PC-3 (cell line): ENCODE measurements around the gene SUSD4.

ENCODE experiments used
- EZH2 ChIP-seq: fragments of 300-600 bp; sonication (generic); IDR thresholded peaks from one replicate; pipeline ENCODE4 v1.6.1; 2017; ENCODE audit warnings: antibody characterized with exemption, mild to moderate bottlenecking, low read length; ENCODE audit not compliant: unreplicated experiment
- EZH2phosphoT487 ChIP-seq: fragments of 300-600 bp; sonication (generic); IDR thresholded peaks from 2 replicates; pipeline ENCODE4 v1.6.1; 2018; ENCODE audit warnings: mild to moderate bottlenecking, antibody characterized with exemption, low read length, borderline replicate concordance
- TF ChIP-seq, protein P1 (sequence below): fragments of 300-600 bp; sonication (generic); conservative IDR thresholded peaks from 2 replicates; pipeline ENCODE4 v1.5.1; 2017; ENCODE audit warnings: antibody characterized with exemption, low read depth, mild to moderate bottlenecking, low read length

GRCh38 chr1:223341121-223341520 lies 22.9 kb downstream of the SUSD4 start:
- TF ChIP-seq EZH2phosphoT487: no peak
- TF ChIP-seq, protein P1, sequence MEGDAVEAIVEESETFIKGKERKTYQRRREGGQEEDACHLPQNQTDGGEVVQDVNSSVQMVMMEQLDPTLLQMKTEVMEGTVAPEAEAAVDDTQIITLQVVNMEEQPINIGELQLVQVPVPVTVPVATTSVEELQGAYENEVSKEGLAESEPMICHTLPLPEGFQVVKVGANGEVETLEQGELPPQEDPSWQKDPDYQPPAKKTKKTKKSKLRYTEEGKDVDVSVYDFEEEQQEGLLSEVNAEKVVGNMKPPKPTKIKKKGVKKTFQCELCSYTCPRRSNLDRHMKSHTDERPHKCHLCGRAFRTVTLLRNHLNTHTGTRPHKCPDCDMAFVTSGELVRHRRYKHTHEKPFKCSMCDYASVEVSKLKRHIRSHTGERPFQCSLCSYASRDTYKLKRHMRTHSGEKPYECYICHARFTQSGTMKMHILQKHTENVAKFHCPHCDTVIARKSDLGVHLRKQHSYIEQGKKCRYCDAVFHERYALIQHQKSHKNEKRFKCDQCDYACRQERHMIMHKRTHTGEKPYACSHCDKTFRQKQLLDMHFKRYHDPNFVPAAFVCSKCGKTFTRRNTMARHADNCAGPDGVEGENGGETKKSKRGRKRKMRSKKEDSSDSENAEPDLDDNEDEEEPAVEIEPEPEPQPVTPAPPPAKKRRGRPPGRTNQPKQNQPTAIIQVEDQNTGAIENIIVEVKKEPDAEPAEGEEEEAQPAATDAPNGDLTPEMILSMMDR: no peak
- TF ChIP-seq EZH2: no peak
